H1 (cell line): ENCODE data around the gene JPT1. TPM values are rescaled to one million over a fixed set of nuclear protein-coding genes. Genes with fewer than 3 reads are reported as not detected.
A peak's percentile ranks its signal among the peaks of the same experiment; 100 is the strongest.

Experiments used
- CTCF ChIA-PET: fragments of 300-600 bp; sonication (Branson Sonifier 250); formaldehyde crosslinking; loops from one replicate; lab custom pipeline; 2021; ENCODE audit not compliant: partially characterized antibody; lab: Charles Lee
- POLR2A ChIA-PET: fragments of 300-600 bp; sonication (Branson Sonifier 250); formaldehyde crosslinking; loops from one replicate; lab custom pipeline; 2021; ENCODE audit warnings: inconsistent platforms; ENCODE audit not compliant: partially characterized antibody; lab: Charles Lee
- DNase-seq, 2 experiments: peaks; one replicate each; pipeline versions ENCODE4 v3.0.0 to v3.0.0-alpha.2; 2010 to 2022; ENCODE audit warnings: low spot score in 2 of 2, low read depth in 1 of 2, mixed read lengths in 1 of 2
- FAIRE-seq: peaks from 2 replicates; lab custom pipeline; 2011; peaks lifted over from hg19 to GRCh38; lab: Jason Lieb, UNC
- H2AFZ ChIP-seq: 2 replicates; pipeline ENCODE4 v1.8.1; 2012; ENCODE audit warnings: low read length, inconsistent platforms
- H2AK5ac ChIP-seq: 2 replicates; pipeline ENCODE4 v1.6.1; 2013; ENCODE audit warnings: low read depth, low read length
- H2BK120ac ChIP-seq: replicated peaks from 2 replicates; pipeline ENCODE3; 2013; ENCODE audit warnings: low read depth, low read length, inconsistent platforms
- H2BK12ac ChIP-seq: 2 replicates; pipeline ENCODE4 v1.6.1; 2013; ENCODE audit warnings: low read depth, low read length
- H2BK15ac ChIP-seq: 2 replicates; pipeline ENCODE4 v1.6.1; 2013; ENCODE audit warnings: low read length
- H2BK20ac ChIP-seq: 2 replicates; pipeline ENCODE4 v1.6.1; 2013; ENCODE audit warnings: low read length
- H2BK5ac ChIP-seq: 2 replicates; pipeline ENCODE4 v1.6.1; 2013; ENCODE audit warnings: low read depth, low read length
- H3K14ac ChIP-seq: 2 replicates; pipeline ENCODE4 v1.6.1; 2013; ENCODE audit warnings: inconsistent platforms; ENCODE audit not compliant: insufficient read length
- H3K18ac ChIP-seq: 2 replicates; pipeline ENCODE4 v1.6.1; 2013; ENCODE audit warnings: low read length; ENCODE audit errors: extremely low read depth
- H3K23ac ChIP-seq: 2 replicates; pipeline ENCODE4 v1.6.1; 2013; ENCODE audit warnings: inconsistent platforms; ENCODE audit not compliant: insufficient read length
- H3K23me2 ChIP-seq: 2 replicates; pipeline ENCODE4 v1.6.1; 2013; ENCODE audit warnings: low read depth, low read length
- H3K27ac ChIP-seq: 2 replicates; pipeline ENCODE4 v1.6.1; 2011; ENCODE audit warnings: low read depth, low read length, inconsistent platforms
- H3K27me3 ChIP-seq, 4 experiments: replicated peaks in 1 of 4; 1 replicate in 1 of 4; 2 replicates in 3 of 4; pipeline versions ENCODE4 v1.6.1 to v1.8.1; 2011 to 2013; ENCODE audit warnings: low read length in 3 of 4, mild to moderate bottlenecking in 3 of 4, inconsistent platforms in 2 of 4, mixed read lengths in 2 of 4, moderate library complexity in 1 of 4; ENCODE audit not compliant: control insufficient read depth in 3 of 4, insufficient read depth in 3 of 4; ENCODE audit errors: extremely low read depth in 1 of 4
- H3K36me3 ChIP-seq, 4 experiments: 2 replicates each; pipeline versions ENCODE4 v1.6.1 to v1.8.1; 2011 to 2013; ENCODE audit warnings: mild to moderate bottlenecking in 4 of 4, low read length in 3 of 4, moderate library complexity in 2 of 4, control low read depth in 1 of 4, inconsistent platforms in 1 of 4; ENCODE audit not compliant: insufficient read depth in 4 of 4, control insufficient read depth in 2 of 4
- H3K4ac ChIP-seq: replicated peaks from 2 replicates; pipeline ENCODE3; 2013; ENCODE audit warnings: low read length, low read depth, mixed read lengths, inconsistent platforms; ENCODE audit not compliant: insufficient read length
- H3K4me1 ChIP-seq, 4 experiments: replicated peaks in 1 of 4; 1 replicate in 1 of 4; 2 replicates in 3 of 4; pipeline versions ENCODE4 v1.6.1 to v1.8.1; 2011 to 2013; ENCODE audit warnings: low read length in 3 of 4, inconsistent platforms in 2 of 4, mixed read lengths in 1 of 4; ENCODE audit not compliant: insufficient read depth in 4 of 4, control insufficient read depth in 3 of 4
- H3K4me2 ChIP-seq, 2 experiments: 2 replicates each; pipeline versions ENCODE4 v1.6.1 to v1.8.1; 2011 to 2013; ENCODE audit warnings: low read depth in 2 of 2, low read length in 2 of 2, control low read depth in 1 of 2, inconsistent platforms in 1 of 2, mild to moderate bottlenecking in 1 of 2; ENCODE audit not compliant: insufficient read depth in 1 of 2
- H3K4me3 ChIP-seq, 4 experiments: fragments of 200-600, 300-600 bp in 1 of 4; sonication (generic), shearing (Covaris generic), sonication (Bioruptor Twin) in 1 of 4; 2 replicates each; pipeline versions ENCODE4 v1.5.1 to v1.8.1; 2011 to 2016; ENCODE audit warnings: low read length in 4 of 4, low read depth in 3 of 4, control low read depth in 2 of 4, inconsistent platforms in 2 of 4, mild to moderate bottlenecking in 2 of 4, mixed read lengths in 1 of 4, moderate library complexity in 1 of 4; ENCODE audit not compliant: insufficient read depth in 2 of 4; ENCODE audit errors: extremely low read depth in 1 of 4
- H3K56ac ChIP-seq: replicated peaks from 2 replicates; pipeline ENCODE3; 2013; ENCODE audit warnings: low read depth, mild to moderate bottlenecking, mixed read lengths, low read length, inconsistent platforms; ENCODE audit not compliant: insufficient read length
- H3K79me1 ChIP-seq: 2 replicates; pipeline ENCODE4 v1.6.1; 2013; ENCODE audit warnings: low read depth, low read length, control low read depth
- H3K79me2 ChIP-seq, 2 experiments: 2 replicates each; pipeline versions ENCODE4 v1.6.1 to v1.8.1; 2012 to 2013; ENCODE audit warnings: low read length in 2 of 2, mild to moderate bottlenecking in 2 of 2, inconsistent platforms in 1 of 2; ENCODE audit not compliant: insufficient read depth in 2 of 2, control insufficient read depth in 1 of 2
- H3K9ac ChIP-seq, 4 experiments: replicated peaks in 1 of 4; 1 replicate in 1 of 4; 2 replicates in 3 of 4; pipeline versions ENCODE4 v1.6.1 to v1.8.1; 2011 to 2013; ENCODE audit warnings: low read depth in 3 of 4, low read length in 3 of 4, control low read depth in 2 of 4, mild to moderate bottlenecking in 2 of 4, moderate library complexity in 2 of 4, inconsistent platforms in 1 of 4; ENCODE audit errors: extremely low read depth in 1 of 4
- H3K9me3 ChIP-seq, 2 experiments: 2 replicates each; pipeline versions ENCODE4 v1.6.1 to v1.8.1; 2012 to 2013; ENCODE audit warnings: mild to moderate bottlenecking in 2 of 2, moderate library complexity in 2 of 2, control low read depth in 1 of 2, inconsistent platforms in 1 of 2, low read depth in 1 of 2, low read length in 1 of 2, mixed read lengths in 1 of 2; ENCODE audit not compliant: insufficient read depth in 2 of 2
- H4K20me1 ChIP-seq, 2 experiments: replicated peaks in 1 of 2; 2 replicates each; pipeline versions ENCODE3 to v1.8.1; 2011 to 2013; ENCODE audit warnings: inconsistent platforms in 2 of 2, low read length in 2 of 2, mild to moderate bottlenecking in 1 of 2; ENCODE audit not compliant: insufficient read depth in 2 of 2, control insufficient read depth in 1 of 2
- H4K5ac ChIP-seq: 2 replicates; pipeline ENCODE4 v1.6.1; 2013; ENCODE audit warnings: low read length, low read depth, mixed read lengths, inconsistent platforms; ENCODE audit not compliant: insufficient read length
- H4K8ac ChIP-seq: 2 replicates; pipeline ENCODE4 v1.8.0; 2013; ENCODE audit warnings: mild to moderate bottlenecking, moderate library complexity, low read length, inconsistent platforms; ENCODE audit not compliant: insufficient read depth; ENCODE audit errors: extremely low read depth
- H4K91ac ChIP-seq: replicated peaks from 2 replicates; pipeline ENCODE3; 2013; ENCODE audit warnings: low read length, mixed read lengths, inconsistent platforms; ENCODE audit not compliant: insufficient read length
- CTCF ChIP-seq, 3 experiments: IDR thresholded peaks; 1 replicate in 2 of 3; 2 replicates in 1 of 3; pipeline versions ENCODE4 v1.5.1 to v1.6.1; 2011; ENCODE audit warnings: low read length in 3 of 3, mild to moderate bottlenecking in 3 of 3, inconsistent platforms in 2 of 3, low read depth in 1 of 3, moderate library complexity in 1 of 3; ENCODE audit not compliant: insufficient read depth in 1 of 3; ENCODE audit errors: control extremely low read depth in 1 of 3
- E2F6 ChIP-seq: IDR thresholded peaks from 2 replicates; pipeline ENCODE4 v1.6.1; 2012; ENCODE audit warnings: inconsistent platforms
- GABPA ChIP-seq: IDR thresholded peaks from 2 replicates; pipeline ENCODE4 v1.6.1; 2011; ENCODE audit warnings: mild to moderate bottlenecking, low read length, moderate library complexity, borderline replicate concordance; ENCODE audit not compliant: insufficient read depth
- NRF1 ChIP-seq: IDR thresholded peaks from 2 replicates; pipeline ENCODE4 v1.6.1; 2011; ENCODE audit warnings: mild to moderate bottlenecking, low read depth, low read length, improper control_type of control experiment
- YY1 ChIP-seq: IDR thresholded peaks from 2 replicates; pipeline ENCODE4 v1.6.1; 2011; ENCODE audit warnings: low read depth, mild to moderate bottlenecking, low read length
- WGBS, 2 experiments: shearing (Covaris generic) in 1 of 2; methylation state at CpG; one replicate each; pipeline versions ENCODE4 v1.1.6 to v1.1.7; 2013 to 2015; ENCODE audit warnings: low lambda C conversion rate in 2 of 2, mixed read lengths in 2 of 2, inconsistent platforms in 1 of 2, low coverage in 1 of 2, missing lambda C conversion rate in 1 of 2; ENCODE audit not compliant: insufficient replicate concordance in 2 of 2, insufficient coverage in 1 of 2, insufficient read length in 1 of 2; ENCODE audit errors: extremely low coverage in 1 of 2, missing lambda C conversion rate in 1 of 2; 5-methylcytosine and 5-hydroxymethylcytosine counted together
- polyA plus RNA-seq, 7 experiments: library from polyadenylated mRNA; depleted of rRNA in 3 of 7; stranded (reverse) in 5 of 7; unstranded in 2 of 7; fragments of >200 nt in 5 of 7; fragments of 200-250 nt in 2 of 7; gene quantifications; 1 replicate in 5 of 7; 2 replicates in 1 of 7; 4 replicates in 1 of 7; pipeline versions ENCODE4 v1.2.1 to v1.2.3, GENCODE V29; 2011 to 2013; ENCODE audit warnings: missing spikeins in 2 of 7, mixed read lengths in 2 of 7
- total RNA-seq: library from RNA; stranded (reverse); fragmentation: NEBNext Ultra II Directional; extraction: Animal tissue kit (Norgen Biotek cat#: 25700); gene quantifications from 2 replicates; pipeline ENCODE4 v1.2.1, GENCODE V29; 2021
- TF ChIP-seq, protein P1 (sequence below): IDR thresholded peaks from 2 replicates; pipeline ENCODE4 v1.6.1; 2012; ENCODE audit warnings: inconsistent platforms

Gene JPT1
- total and polyA plus RNA-seq, 2 of the 8 experiments (the other 6 are each of a cell fraction or from before 2014, with no cell fraction given), result 154 to 369 TPM

DNA sequence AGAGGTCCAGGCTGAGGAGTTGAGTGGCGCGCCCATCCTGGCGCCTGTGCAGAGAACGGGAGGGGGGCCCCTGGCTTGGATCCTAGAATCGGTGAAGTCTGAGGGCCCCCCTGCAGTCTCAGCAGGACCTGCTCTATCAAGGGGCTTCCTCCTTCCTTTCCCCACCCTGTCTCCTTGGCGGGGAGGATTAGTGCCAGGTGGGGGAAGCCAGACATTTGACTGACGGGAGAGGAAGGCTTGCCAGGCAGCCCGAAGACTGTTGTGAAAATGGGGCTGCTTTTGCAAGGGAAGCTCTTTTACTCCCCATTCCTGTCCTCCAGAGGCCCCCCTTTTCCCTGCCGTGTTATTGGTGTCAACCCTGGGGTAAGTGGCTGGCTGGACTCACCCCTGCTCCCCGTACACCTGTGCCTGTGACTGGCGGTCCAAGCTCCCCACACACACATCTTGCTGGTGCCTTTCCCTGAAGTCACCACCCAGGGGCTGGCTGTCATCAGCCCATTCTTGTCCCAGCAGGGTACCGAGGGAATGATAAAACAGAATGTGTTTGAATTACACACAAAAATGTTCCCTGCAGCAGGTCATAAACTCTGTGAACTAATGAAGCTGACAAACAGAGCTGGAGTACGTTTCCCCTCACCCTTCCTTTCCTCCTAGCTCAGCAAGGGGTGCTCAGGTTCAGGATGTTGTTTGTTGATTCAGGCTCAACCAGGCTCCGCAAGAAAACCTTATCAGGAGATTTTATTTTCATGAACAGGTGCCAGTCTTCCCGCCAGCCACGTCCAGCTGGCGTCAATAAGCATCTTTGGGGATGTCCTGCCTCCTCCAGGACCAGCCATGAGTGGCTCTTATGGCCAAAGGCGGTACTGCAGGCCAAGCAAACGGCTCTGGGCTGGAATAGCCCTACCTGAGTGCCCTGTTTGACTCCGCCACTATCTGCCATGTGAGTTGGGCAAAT, 48.9 kb downstream of the JPT1 start:
- no peak overlapping the region; the same call in 1 of the 2 replicates for H3K27ac ChIP-seq
- no peak overlapping the region for H2BK15ac ChIP-seq
- H2BK120ac ChIP-seq, result no peak overlapping the region
- ChIA-PET POLR2A (interaction anchor here (0.6 to 8.7 kb wide), 17 partner anchors 8 to 231 kb away, joined by 3 to 32 read pairs (median 4); partner anchors contain the start of genes JPT1, MRPL58 and SLC16A5), CTCF (interaction anchor here (0.6 to 6.2 kb wide), 42 partner anchors 10 to 633 kb away, joined by 3 to 81 read pairs (median 6); partner anchors contain the start of genes MRPL58, NT5C and SLC16A5)
- H2BK5ac ChIP-seq, result no peak overlapping the region
- no peaks in the 10 kb centered on the region for H3K79me1 ChIP-seq
- no peak overlapping the region for H3K18ac ChIP-seq
- H4K20me1 ChIP-seq, result no peaks in the 10 kb centered on the region
- H3K79me2 ChIP-seq, result no peaks in the 10 kb centered on the region
- no peak overlapping the region for H3K4me3 ChIP-seq
- peaks cover 0 to 2% (median under 1%) of the 10 kb centered on the region in 4 experiments; a peak in 4 of 8 replicates for H3K36me3 ChIP-seq
- no peak overlapping the region for H4K91ac ChIP-seq
- DNase-seq (peak in 1 of 2 experiments; percentile 81), FAIRE-seq (peak; percentile 52)
- no peak overlapping the region for H2BK20ac ChIP-seq
- no peak overlapping the region for H3K14ac ChIP-seq
- no peak overlapping the region for H2AFZ ChIP-seq
- H4K8ac ChIP-seq, result no peak overlapping the region
- peaks cover 0 to 1% of the 10 kb centered on the region in 2 experiments; a peak in 1 of 4 replicates for H3K9me3 ChIP-seq
- H3K23ac ChIP-seq, result no peak overlapping the region
- H3K4me2 ChIP-seq, result no peak overlapping the region
- H3K56ac ChIP-seq, result no peak overlapping the region
- no peak overlapping the region for H2BK12ac ChIP-seq
- H3K4me1 ChIP-seq, result peaks cover 0 to 2% (median 0%) of the 10 kb centered on the region in 4 experiments; a peak in 2 of 7 replicates
- no peak overlapping the region for H2AK5ac ChIP-seq
- no peak overlapping the region for H4K5ac ChIP-seq
- peaks cover 11% of the 10 kb centered on the region; the same call in 1 of the 2 replicates for H3K23me2 ChIP-seq
- no peaks in the 10 kb centered on the region for H3K27me3 ChIP-seq
- 72% methylated on average over 20 of the region's 20 CpGs; no CpG with 5 or more reads in 1 of the 2 experiments for WGBS, 2 experiments
- H3K9ac ChIP-seq, result no peak overlapping the region
- H3K4ac ChIP-seq, result no peak overlapping the region
- peak; percentile 75 to 87 (median 86) for TF ChIP-seq CTCF (IDR thresholded peaks at IDR 0.05; ENCODE audit: control extremely low read depth in 1 of 3, insufficient read depth in 1 of 3, low read depth in 1 of 3, low read length in 3 of 3)
- TF ChIP-seq NRF1, result no peak
- TF ChIP-seq E2F6, result peak; percentile 50; the same call in 1 of the 2 replicates
- TF ChIP-seq, protein P1, sequence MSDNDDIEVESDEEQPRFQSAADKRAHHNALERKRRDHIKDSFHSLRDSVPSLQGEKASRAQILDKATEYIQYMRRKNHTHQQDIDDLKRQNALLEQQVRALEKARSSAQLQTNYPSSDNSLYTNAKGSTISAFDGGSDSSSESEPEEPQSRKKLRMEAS, result 0 out of 2 replicates have a peak, but pooled peaks have one; percentile 17
- peak; percentile 60 for TF ChIP-seq YY1
- TF ChIP-seq GABPA, result no peak; the same call in 1 of the 2 replicates
